Mucosa of stomach (tissue), 1 donor: ENCODE data around the gene SLU7.

ENCODE experiments used
- H3K27me3 ChIP-seq: one replicate; pipeline ENCODE4 v1.7.0; 2013; ENCODE audit warnings: mild to moderate bottlenecking, low read length; ENCODE audit not compliant: control insufficient read depth, insufficient read depth
- H3K36me3 ChIP-seq: one replicate; pipeline ENCODE4 v1.7.0; 2013; ENCODE audit warnings: low read length; ENCODE audit not compliant: control insufficient read depth, insufficient read depth
- H3K4me1 ChIP-seq: one replicate; pipeline ENCODE4 v1.7.0; 2013; ENCODE audit warnings: mild to moderate bottlenecking, low read length; ENCODE audit not compliant: control insufficient read depth, insufficient read depth
- H3K4me3 ChIP-seq: one replicate; pipeline ENCODE4 v1.7.0; 2013; ENCODE audit warnings: low read length
- H3K9ac ChIP-seq: one replicate; pipeline ENCODE4 v1.7.0; 2013; ENCODE audit warnings: mild to moderate bottlenecking, low read length, moderate library complexity
- H3K9me3 ChIP-seq: one replicate; pipeline ENCODE4 v1.7.0; 2013; ENCODE audit warnings: mild to moderate bottlenecking, low read length, moderate library complexity; ENCODE audit not compliant: control insufficient read depth
- donor health status: Pancreatic carcinoma.

SLU7 gene

GRCh38 chr5:160432196-160432595, 13.3 kb upstream of the SLU7 start:
- Histone ChIP-seq H3K27me3 (no peaks in the 10 kb centered on the region), H3K4me1 (no peaks in the 10 kb centered on the region), H3K36me3 (no peaks in the 10 kb centered on the region), H3K9me3 (no peaks in the 10 kb centered on the region), H3K9ac (no peak overlapping the region), H3K4me3 (no peak overlapping the region)

- no peak overlapping the region for H3K4me3 ChIP-seq
- no peaks in the 10 kb centered on the region for H3K4me1 ChIP-seq
- H3K36me3 ChIP-seq: no peaks in the 10 kb centered on the region
- no peaks in the 10 kb centered on the region for H3K27me3 ChIP-seq
- no peak overlapping the region for H3K9ac ChIP-seq
- no peaks in the 10 kb centered on the region for H3K9me3 ChIP-seq
These were observed 8.7 kb upstream of the SLU7 start for GRCh38 chr5:160427607-160428006.

DNA sequence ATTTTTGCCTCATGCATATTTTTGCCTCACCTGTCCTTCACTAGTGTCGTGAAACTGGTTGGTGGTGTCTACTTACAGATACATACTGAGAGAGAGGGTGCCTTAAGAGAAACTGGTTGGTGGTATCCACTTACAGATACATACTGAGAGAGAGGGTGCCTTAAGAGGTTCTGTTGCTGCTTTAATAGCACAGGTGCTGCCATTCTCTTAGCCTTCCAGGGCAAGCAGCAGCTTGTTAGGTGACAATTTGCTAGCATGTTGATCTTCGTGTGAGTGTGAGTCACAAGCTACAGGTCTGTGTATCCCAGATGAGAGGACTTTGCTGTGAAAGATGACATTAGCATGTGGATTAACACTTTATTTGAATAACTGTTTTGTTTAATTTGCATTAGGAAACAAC, 4.2 kb upstream of the SLU7 start:
- H3K9ac ChIP-seq: no peak overlapping the region
- H3K27me3 ChIP-seq: no peaks in the 10 kb centered on the region
- H3K4me3 ChIP-seq: no peak overlapping the region
- H3K36me3 ChIP-seq: no peaks in the 10 kb centered on the region
- peaks cover 7% of the 10 kb centered on the region for H3K4me1 ChIP-seq
- H3K9me3 ChIP-seq: no peaks in the 10 kb centered on the region

DNA sequence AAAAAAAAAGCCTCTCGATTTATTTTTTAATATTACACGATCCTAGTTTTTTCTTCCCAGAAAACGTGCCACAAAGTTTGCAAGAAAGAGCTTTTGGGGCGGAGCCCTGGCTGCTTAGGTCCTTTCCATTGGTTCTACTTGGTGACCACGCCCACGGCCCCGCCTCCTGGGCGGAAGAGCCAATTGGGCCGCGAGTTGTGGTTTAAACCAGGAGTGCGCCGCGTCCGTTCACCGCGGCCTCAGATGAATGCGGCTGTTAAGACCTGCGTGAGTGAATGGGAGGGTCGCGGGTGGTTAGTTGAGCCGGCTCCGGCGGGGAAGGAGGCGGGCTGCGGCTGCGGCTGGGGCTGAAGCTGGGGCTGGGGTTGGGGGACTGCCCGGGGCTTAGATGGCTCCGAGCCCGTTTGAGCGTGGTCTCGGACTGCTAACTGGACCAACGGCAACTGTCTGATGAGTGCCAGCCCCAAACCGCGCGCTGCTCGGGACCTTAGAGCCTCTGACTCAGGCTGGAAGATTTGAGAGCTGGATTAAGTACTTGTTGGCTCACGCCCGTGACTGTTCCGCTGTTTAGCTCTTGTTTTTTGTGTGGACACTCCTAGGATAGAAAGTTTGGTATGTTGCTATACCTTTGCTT, 2.9 kb upstream of the SLU7 start, which contains the start of gene PTTG1:
TSS of gene PTTG1 (plus strand) at position 231 of the 634 bp plus-strand sequence. CDS start 458 bp downstream, outside the sequence.
- Histone ChIP-seq H3K9me3 (no peaks in the 10 kb centered on the region), H3K4me1 (peaks cover 16% of the 10 kb centered on the region), H3K4me3 (peak within 1 kb of the TSS; percentile 47), H3K9ac (peak within 1 kb of the TSS; percentile 70), H3K36me3 (no peaks in the 10 kb centered on the region), H3K27me3 (no peaks in the 10 kb centered on the region)

GRCh38 chr5:160420331-160420610, 1.4 kb upstream of the SLU7 start:
- no peaks in the 10 kb centered on the region for H3K9me3 ChIP-seq
- H3K36me3 ChIP-seq: no peaks in the 10 kb centered on the region
- no peaks in the 10 kb centered on the region for H3K27me3 ChIP-seq
- H3K9ac ChIP-seq: no peak overlapping the region
- H3K4me1 ChIP-seq: peaks cover 16% of the 10 kb centered on the region
- H3K4me3 ChIP-seq: no peak overlapping the region

GRCh38 chr5:160419458-160420330, 813 bp upstream of the SLU7 start:
- Histone ChIP-seq H3K9me3 (no peaks in the 10 kb centered on the region), H3K9ac (peak overlapping the region; percentile 99), H3K27me3 (no peaks in the 10 kb centered on the region), H3K36me3 (no peaks in the 10 kb centered on the region), H3K4me3 (peak overlapping the region; percentile 97), H3K4me1 (peaks cover 16% of the 10 kb centered on the region)

- Histone ChIP-seq H3K36me3 (no peaks in the 10 kb centered on the region), H3K9ac (peak within 1 kb of the TSS; percentile 95), H3K9me3 (no peaks in the 10 kb centered on the region), H3K4me1 (peaks cover 8% of the 10 kb centered on the region), H3K27me3 (no peaks in the 10 kb centered on the region), H3K4me3 (peak within 1 kb of the TSS; percentile 81)
These were observed 19.2 kb downstream of the SLU7 start, which contains the start of gene FAM200C for GRCh38 chr5:160399402-160400353. FAM200C (minus strand) TSS chr5:160400054; CDS start chr5:160395490, 4,564 bp downstream.

DNA sequence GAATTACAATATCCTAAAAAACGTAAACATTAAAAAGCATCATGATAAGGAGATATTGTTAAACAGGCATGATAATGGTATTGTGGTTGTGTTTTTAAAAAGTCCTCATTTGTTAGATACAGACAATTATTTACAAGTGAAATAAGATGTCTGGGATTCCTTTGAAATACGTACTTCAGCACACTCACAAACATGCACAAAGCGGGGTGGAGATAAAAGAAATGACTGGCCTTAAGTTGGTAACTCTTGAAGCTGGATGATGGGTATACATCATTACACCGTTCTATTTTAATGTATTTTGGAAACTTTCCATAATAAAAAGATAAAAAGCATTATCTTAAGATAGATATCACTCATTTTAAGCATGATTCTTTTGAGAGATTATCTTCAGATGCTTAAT, 20.1 kb downstream of the SLU7 start:
- peak overlapping the region; percentile 95 for H3K9ac ChIP-seq
- H3K9me3 ChIP-seq: no peaks in the 10 kb centered on the region
- peak overlapping the region; percentile 81 for H3K4me3 ChIP-seq
- no peaks in the 10 kb centered on the region for H3K36me3 ChIP-seq
- no peaks in the 10 kb centered on the region for H3K27me3 ChIP-seq
- H3K4me1 ChIP-seq: peaks cover 8% of the 10 kb centered on the region

DNA sequence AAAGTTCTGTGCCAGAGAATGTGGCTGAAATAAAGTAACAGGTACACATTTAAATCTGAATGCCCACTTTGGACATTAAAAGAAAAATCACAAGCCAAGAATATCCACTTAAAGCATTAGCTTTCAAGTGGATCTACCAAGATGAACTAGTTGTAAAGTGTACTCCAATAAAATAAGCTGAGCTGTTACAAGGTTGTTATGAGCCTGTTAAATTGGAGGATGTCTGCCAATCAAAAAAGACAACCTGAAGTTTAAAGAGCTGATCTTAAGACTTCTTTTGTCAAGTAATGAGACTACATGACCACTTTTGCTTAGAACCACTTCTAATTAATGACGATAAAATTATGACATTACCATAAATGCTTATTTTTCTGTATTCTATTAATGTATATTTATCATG, 21.4 kb downstream of the SLU7 start:
- no peak overlapping the region for H3K4me3 ChIP-seq
- H3K4me1 ChIP-seq: peaks cover 8% of the 10 kb centered on the region
- H3K9ac ChIP-seq: no peak overlapping the region
- no peaks in the 10 kb centered on the region for H3K27me3 ChIP-seq
- no peaks in the 10 kb centered on the region for H3K9me3 ChIP-seq
- no peaks in the 10 kb centered on the region for H3K36me3 ChIP-seq

- Histone ChIP-seq H3K27me3 (no peaks in the 10 kb centered on the region), H3K9me3 (no peaks in the 10 kb centered on the region), H3K9ac (no peak overlapping the region), H3K4me1 (peaks cover 5% of the 10 kb centered on the region), H3K4me3 (no peak overlapping the region), H3K36me3 (no peaks in the 10 kb centered on the region)
These were observed 23.8 kb downstream of the SLU7 start for GRCh38 chr5:160395111-160395510.

GRCh38 chr5:160390787-160391696, 27.8 kb downstream of the SLU7 start:
- no peaks in the 10 kb centered on the region for H3K36me3 ChIP-seq
- H3K9me3 ChIP-seq: no peaks in the 10 kb centered on the region
- H3K9ac ChIP-seq: no peak overlapping the region
- H3K27me3 ChIP-seq: no peaks in the 10 kb centered on the region
- no peak overlapping the region for H3K4me3 ChIP-seq
- H3K4me1 ChIP-seq: no peaks in the 10 kb centered on the region
